Gastroesophageal sphincter (tissue), 4 donors: ENCODE data around the gene GXYLT2. TPM values are rescaled to one million over a fixed set of nuclear protein-coding genes. Genes with fewer than 3 reads are reported as not detected.

Source experiments
- ATAC-seq: fragments of 150-250 bp; one replicate; pipeline ENCODE4 v1.9.1; 2016; ENCODE audit warnings: mild to moderate bottlenecking, moderate library complexity
- H3K27ac ChIP-seq, 4 donors: fragments of 200-600 bp; sonication (generic) in 3 of 4; 1 replicate in 3 of 4; 2 replicates in 1 of 4; pipeline ENCODE4 v1.5.1; 2016 to 2019
- H3K27me3 ChIP-seq: fragments of 200-600 bp; sonication (generic); one replicate; pipeline ENCODE4 v1.5.1; 2019
- H3K36me3 ChIP-seq, 2 donors: fragments of 200-600 bp; sonication (generic); one replicate each; pipeline ENCODE4 v1.5.1; 2019; ENCODE audit warnings: control low read depth in 1 of 2
- H3K4me1 ChIP-seq, 3 donors: fragments of 200-600 bp; sonication (generic); 1 replicate in 2 of 3; 2 replicates in 1 of 3; pipeline ENCODE4 v1.5.1; 2016 to 2019; ENCODE audit warnings: control low read depth in 2 of 3
- H3K4me3 ChIP-seq, 2 donors: fragments of 200-600 bp; sonication (generic); one replicate each; pipeline ENCODE4 v1.5.1; 2019; ENCODE audit warnings: mild to moderate bottlenecking in 1 of 2, moderate library complexity in 1 of 2
- H3K9me3 ChIP-seq, 3 donors: fragments of 200-600 bp; sonication (generic); one replicate each; pipeline ENCODE4 v1.5.1; 2017 to 2019; ENCODE audit warnings: control low read depth in 2 of 3
- EP300 ChIP-seq: sonication (generic); formaldehyde crosslinking; IDR thresholded peaks from one replicate; pipeline ENCODE4 v1.6.1; 2017; ENCODE audit warnings: antibody characterized with exemption, mild to moderate bottlenecking
- POLR2A ChIP-seq, 2 donors: fragments of 450-650 bp; IDR thresholded peaks; one replicate each; pipeline ENCODE4 v1.6.1; 2017; ENCODE audit warnings: antibody characterized with exemption in 2 of 2, mild to moderate bottlenecking in 2 of 2, moderate library complexity in 1 of 2
- POLR2AphosphoS5 ChIP-seq: sonication (generic); formaldehyde crosslinking; IDR thresholded peaks from one replicate; pipeline ENCODE4 v1.6.1; 2017; ENCODE audit warnings: antibody characterized with exemption
- whole genome bisulfite sequencing, 2 donors: methylation state at CpG; one replicate each; pipeline ENCODE4 v1.1.5; 2018; ENCODE audit warnings: low coverage in 1 of 2; 5-methylcytosine and 5-hydroxymethylcytosine counted together
- total RNA-seq, 4 donors: library from RNA; depleted of rRNA; stranded (reverse); fragments of >200 nt; gene quantifications; one replicate each; pipeline ENCODE4 v1.1.0, GENCODE V29; 2016
- TF ChIP-seq, protein P1 (sequence below), 4 experiments: fragments of 200-600 bp in 2 of 4; fragments of 450-650 bp in 2 of 4; sonication (generic) in 1 of 4; IDR thresholded peaks; one replicate each; pipeline ENCODE4 v1.5.1; 2017 to 2019; ENCODE audit warnings: antibody characterized with exemption in 4 of 4, mild to moderate bottlenecking in 2 of 4, moderate library complexity in 2 of 4

The GXYLT2 gene
- total RNA-seq, 4 donors from 2014 or later = 6.1 to 7.9 (median 7.0) TPM

DNA sequence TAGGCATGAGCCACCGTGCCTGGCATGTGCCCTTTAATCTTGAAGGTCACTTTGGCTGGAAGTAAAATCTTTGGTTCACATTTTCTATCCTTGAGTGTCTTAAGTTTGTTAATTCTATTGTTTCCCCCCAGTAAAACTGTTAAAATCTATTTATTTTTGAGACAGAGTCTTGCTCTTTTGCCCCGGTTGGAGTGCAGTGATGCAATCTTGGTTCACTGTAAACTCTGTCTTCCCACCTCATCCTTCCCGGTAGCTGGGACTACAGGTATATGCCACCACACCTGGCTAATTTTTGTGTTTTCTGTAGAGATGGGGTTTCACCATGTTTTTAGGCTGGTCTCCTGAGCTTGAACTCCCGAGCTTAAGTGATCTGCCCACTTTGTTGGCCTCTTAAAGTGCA lies 116.5 kb downstream of the GXYLT2 start:
- Histone ChIP-seq H3K27me3 (no peaks in the 10 kb centered on the region), H3K4me3 (no peak overlapping the region), H3K4me1 (peaks cover 7 to 74% (median 20%) of the 10 kb centered on the region in 3 donors), H3K9me3 (no peaks in the 10 kb centered on the region), H3K27ac (no peak overlapping the region), H3K36me3 (peaks cover 0 to 38% of the 10 kb centered on the region in 2 donors)
- WGBS, 2 donors = 80 to 83% methylated on average over 3 to 4 of the region's 4 CpGs
- no peak for TF ChIP-seq POLR2A (IDR thresholded peaks at IDR 0.05)
- TF ChIP-seq EP300 = no peak
- no peak for ATAC-seq

DNA sequence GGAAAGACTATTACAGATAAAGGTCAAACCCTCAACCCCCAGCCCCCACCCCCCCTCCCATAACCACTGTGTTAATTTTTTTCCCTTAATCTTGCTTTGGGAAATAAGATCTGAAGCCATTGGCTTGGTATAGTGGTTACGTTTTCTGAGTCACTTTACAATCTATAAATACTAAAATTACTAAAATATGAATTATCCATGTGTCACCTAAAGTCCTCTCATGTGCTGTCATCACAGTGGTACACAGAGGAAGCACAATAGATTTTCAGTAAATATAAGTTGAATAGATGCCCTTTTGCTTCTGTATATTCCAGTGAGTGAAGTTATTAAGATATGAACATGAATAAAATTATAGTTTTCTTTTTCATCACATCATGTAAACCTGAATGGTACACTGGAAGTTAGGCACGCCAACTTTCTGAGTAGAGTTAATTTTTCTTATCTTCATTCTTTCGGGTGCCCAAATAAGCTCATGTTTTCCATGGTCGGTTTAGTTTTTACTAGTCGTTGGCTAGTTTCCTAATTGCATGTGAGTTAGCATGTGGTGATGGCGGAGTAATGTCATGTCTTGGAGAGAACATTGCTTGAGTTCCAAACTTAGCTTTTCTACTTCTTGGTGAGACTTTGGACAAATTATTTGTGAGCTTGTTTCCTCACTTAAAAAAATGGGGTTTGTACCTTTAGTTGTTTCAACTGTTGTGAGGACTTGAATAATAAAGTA lies 120.3 kb downstream of the GXYLT2 start:
- Histone ChIP-seq H3K4me3 (no peak overlapping the region), H3K9me3 (no peaks in the 10 kb centered on the region), H3K4me1 (peaks cover 0 to 66% (median 4%) of the 10 kb centered on the region in 3 donors), H3K36me3 (peaks cover 0 to 28% of the 10 kb centered on the region in 2 donors), H3K27ac (no peak overlapping the region), H3K27me3 (no peaks in the 10 kb centered on the region)
- no peak for ATAC-seq
- WGBS, 2 donors = 46 to 50% methylated on average over 6 of the region's 6 CpGs
- TF ChIP-seq POLR2A (IDR thresholded peaks at IDR 0.05) = no peak
- TF ChIP-seq EP300 = no peak
- no peak for TF ChIP-seq POLR2AphosphoS5
- TF ChIP-seq, protein P1, sequence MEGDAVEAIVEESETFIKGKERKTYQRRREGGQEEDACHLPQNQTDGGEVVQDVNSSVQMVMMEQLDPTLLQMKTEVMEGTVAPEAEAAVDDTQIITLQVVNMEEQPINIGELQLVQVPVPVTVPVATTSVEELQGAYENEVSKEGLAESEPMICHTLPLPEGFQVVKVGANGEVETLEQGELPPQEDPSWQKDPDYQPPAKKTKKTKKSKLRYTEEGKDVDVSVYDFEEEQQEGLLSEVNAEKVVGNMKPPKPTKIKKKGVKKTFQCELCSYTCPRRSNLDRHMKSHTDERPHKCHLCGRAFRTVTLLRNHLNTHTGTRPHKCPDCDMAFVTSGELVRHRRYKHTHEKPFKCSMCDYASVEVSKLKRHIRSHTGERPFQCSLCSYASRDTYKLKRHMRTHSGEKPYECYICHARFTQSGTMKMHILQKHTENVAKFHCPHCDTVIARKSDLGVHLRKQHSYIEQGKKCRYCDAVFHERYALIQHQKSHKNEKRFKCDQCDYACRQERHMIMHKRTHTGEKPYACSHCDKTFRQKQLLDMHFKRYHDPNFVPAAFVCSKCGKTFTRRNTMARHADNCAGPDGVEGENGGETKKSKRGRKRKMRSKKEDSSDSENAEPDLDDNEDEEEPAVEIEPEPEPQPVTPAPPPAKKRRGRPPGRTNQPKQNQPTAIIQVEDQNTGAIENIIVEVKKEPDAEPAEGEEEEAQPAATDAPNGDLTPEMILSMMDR (IDR thresholded peaks at IDR 0.05) = no peak

DNA sequence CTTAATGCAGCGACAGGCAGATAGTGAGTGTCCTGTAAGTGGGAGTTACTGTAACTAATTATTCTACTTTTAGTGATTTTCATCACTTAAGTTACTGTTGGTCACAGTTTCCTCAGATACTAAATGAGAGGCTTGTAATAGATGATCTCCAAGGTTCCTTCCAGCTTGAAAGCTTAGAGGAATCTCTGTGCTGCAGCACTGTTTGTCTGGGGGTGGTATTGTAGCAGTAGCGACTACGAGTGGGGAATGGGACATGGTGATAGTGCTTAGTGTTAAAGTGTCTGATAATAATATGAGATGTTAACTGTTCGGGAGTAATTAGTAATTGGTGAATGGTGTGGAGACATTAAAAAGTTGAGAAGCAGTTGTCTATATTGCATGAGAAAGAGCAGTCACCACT lies 121.2 kb downstream of the GXYLT2 start:
- no peaks in the 10 kb centered on the region for H3K9me3 ChIP-seq
- H3K27ac ChIP-seq = no peak overlapping the region
- peaks cover 0 to 28% of the 10 kb centered on the region in 2 donors for H3K36me3 ChIP-seq
- no peak for ATAC-seq
- no peak overlapping the region for H3K4me3 ChIP-seq
- H3K4me1 ChIP-seq = peaks cover 0 to 66% (median 4%) of the 10 kb centered on the region in 3 donors
- TF ChIP-seq EP300 = no peak
- TF ChIP-seq, protein P1 (IDR thresholded peaks at IDR 0.05) = no peak
- TF ChIP-seq POLR2A (IDR thresholded peaks at IDR 0.05) = no peak
- no peak for TF ChIP-seq POLR2AphosphoS5
- 77 to 94% methylated on average over 3 to 4 of the region's 4 CpGs for WGBS, 2 donors
- no peaks in the 10 kb centered on the region for H3K27me3 ChIP-seq

DNA sequence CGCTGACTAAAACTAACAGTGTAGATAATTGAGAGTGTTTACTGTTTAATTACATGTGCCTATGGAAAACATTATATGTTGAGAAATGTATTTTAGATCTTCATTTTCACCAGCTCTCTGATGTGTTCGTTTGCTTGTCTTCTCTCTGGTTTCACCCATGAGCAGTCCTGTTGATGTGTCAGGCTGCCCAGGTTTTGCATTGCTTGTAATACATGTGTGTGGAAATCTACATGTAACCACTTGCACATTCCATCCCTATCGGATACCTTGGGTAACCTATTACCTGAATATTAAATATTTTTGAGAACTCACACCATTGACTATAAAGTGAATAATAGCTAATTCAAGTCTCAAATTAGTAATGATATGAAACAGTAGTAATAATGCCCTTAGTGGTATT lies 121.9 kb downstream of the GXYLT2 start:
- no peak for ATAC-seq
- 74 to 82% methylated on average over 3 of the region's 3 CpGs for WGBS, 2 donors
- TF ChIP-seq, protein P1 (IDR thresholded peaks at IDR 0.05) = no peak
- TF ChIP-seq POLR2A (IDR thresholded peaks at IDR 0.05) (no peak), POLR2AphosphoS5 (no peak), EP300 (no peak)
- H3K27ac ChIP-seq = no peak overlapping the region
- no peaks in the 10 kb centered on the region for H3K9me3 ChIP-seq
- peaks cover 0 to 65% (median 4%) of the 10 kb centered on the region in 3 donors for H3K4me1 ChIP-seq
- H3K27me3 ChIP-seq = no peaks in the 10 kb centered on the region
- peaks cover 0 to 28% of the 10 kb centered on the region in 2 donors for H3K36me3 ChIP-seq
- no peak overlapping the region for H3K4me3 ChIP-seq

DNA sequence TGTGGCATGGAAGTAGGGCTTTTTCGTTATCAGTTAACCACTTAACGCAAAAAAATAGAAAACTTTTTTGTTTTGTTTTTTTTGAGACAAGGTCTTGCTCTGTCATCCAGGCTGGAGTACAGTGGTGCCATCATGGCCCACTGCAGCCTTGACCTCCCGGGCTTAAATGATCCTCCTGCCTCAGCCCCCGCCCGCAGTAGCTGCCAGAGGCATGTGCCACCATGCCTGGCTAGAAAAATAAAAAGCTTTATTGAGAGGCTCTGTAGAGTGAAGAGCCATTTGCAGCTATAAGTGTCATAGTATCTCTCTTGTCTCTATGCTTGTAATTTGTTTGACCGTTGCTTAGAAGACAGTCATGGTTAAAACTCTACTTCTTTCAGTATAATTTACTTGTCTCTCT lies 122.3 kb downstream of the GXYLT2 start:
- Histone ChIP-seq H3K27me3 (no peaks in the 10 kb centered on the region), H3K4me1 (peaks cover 0 to 65% (median 4%) of the 10 kb centered on the region in 3 donors), H3K27ac (no peak overlapping the region), H3K4me3 (no peak overlapping the region), H3K9me3 (no peaks in the 10 kb centered on the region), H3K36me3 (peaks cover 0 to 28% of the 10 kb centered on the region in 2 donors)
- TF ChIP-seq POLR2A (IDR thresholded peaks at IDR 0.05) (no peak), EP300 (no peak), POLR2AphosphoS5 (no peak)
- TF ChIP-seq, protein P1 (IDR thresholded peaks at IDR 0.05) = no peak
- WGBS, 2 donors = 81 to 87% methylated on average over 4 to 6 of the region's 6 CpGs
- no peak for ATAC-seq
